ENCODE data around the gene MGMT. TPM values are rescaled to one million over a fixed set of nuclear protein-coding genes. Genes with fewer than 3 reads are reported as not detected.

MGMT gene
- total RNA-seq, 1 experiment from 2014 or later: 11.5 TPM

- DNase-seq (ENCODE audit: extremely low read depth, low read depth): no peak
Observed at GRCh38 chr10:129449893-129450292, 17.1 kb upstream of the MGMT start.

- DNase-seq (ENCODE audit: extremely low read depth, low read depth): no peak
Observed at GRCh38 chr10:129450391-129450790, 16.6 kb upstream of the MGMT start.

- no peak for DNase-seq (ENCODE audit: extremely low read depth, low read depth)
Observed at GRCh38 chr10:129455625-129456024, 11.4 kb upstream of the MGMT start.

- no peak for DNase-seq (ENCODE audit: extremely low read depth, low read depth)
Observed at GRCh38 chr10:129459762-129460539, 7.1 kb upstream of the MGMT start.

GRCh38 chr10:129462257-129462795 lies 4.7 kb upstream of the MGMT start:
- DNase-seq (ENCODE audit: extremely low read depth, low read depth): no peak

GRCh38 chr10:129464251-129464650 lies 2.8 kb upstream of the MGMT start:
- DNase-seq (ENCODE audit: extremely low read depth, low read depth): no peak

- no peak for DNase-seq (ENCODE audit: extremely low read depth, low read depth)
Observed at GRCh38 chr10:129465796-129466702, 992 bp upstream of the MGMT start.

- no peak for DNase-seq (ENCODE audit: extremely low read depth, low read depth)
Observed at GRCh38 chr10:129467359-129468064, 471 bp downstream of the MGMT start.

GRCh38 chr10:129468187-129468586 lies 1.1 kb downstream of the MGMT start:
- DNase-seq (ENCODE audit: extremely low read depth, low read depth): no peak

GRCh38 chr10:129470103-129470851 lies 3.2 kb downstream of the MGMT start:
- DNase-seq (ENCODE audit: extremely low read depth, low read depth): no peak

GRCh38 chr10:129471447-129472175 lies 4.6 kb downstream of the MGMT start:
- DNase-seq (ENCODE audit: extremely low read depth, low read depth): no peak

GRCh38 chr10:129472696-129473555 lies 5.9 kb downstream of the MGMT start:
- no peak for DNase-seq (ENCODE audit: extremely low read depth, low read depth)

- no peak for DNase-seq (ENCODE audit: extremely low read depth, low read depth)
Observed at GRCh38 chr10:129474642-129475041, 7.6 kb downstream of the MGMT start.

GRCh38 chr10:129476431-129476830 lies 9.4 kb downstream of the MGMT start:
- DNase-seq (ENCODE audit: extremely low read depth, low read depth): no peak

GRCh38 chr10:129477051-129477450 lies 10.0 kb downstream of the MGMT start:
- DNase-seq (ENCODE audit: extremely low read depth, low read depth): no peak

GRCh38 chr10:129481641-129482040 lies 14.6 kb downstream of the MGMT start:
- DNase-seq (ENCODE audit: extremely low read depth, low read depth): no peak

GRCh38 chr10:129483430-129484010 lies 16.5 kb downstream of the MGMT start:
- DNase-seq (ENCODE audit: extremely low read depth, low read depth): no peak

GRCh38 chr10:129486805-129487204 lies 19.8 kb downstream of the MGMT start:
- no peak for DNase-seq (ENCODE audit: extremely low read depth, low read depth)

Data from NCI-H460 (cell line).